K562 (cell line): ENCODE measurements around the gene TNFAIP8L1. TPM values are rescaled to one million over a fixed set of nuclear protein-coding genes. Genes with fewer than 3 reads are reported as not detected.

ENCODE experiments used
- ATAC-seq: fragments of 200-7000 bp; cut with Tn5 transposase; 3 replicates; pipeline ENCODE4 v1.9.1; 2020; ENCODE audit warnings: moderate library complexity
- BruUV-seq: library from RNA; stranded (reverse); fragments of 400-500 nt; replicated peaks from 2 replicates; lab custom pipeline; 2021; lab: Mats Ljungman, UMichigan
- CTCF ChIA-PET: fragments of 300-600 bp; formaldehyde crosslinking; extraction: SDS; loops from one replicate; lab custom pipeline; 2021; ENCODE audit warnings: low intra/inter-chr PET ratio; lab: Yijun Ruan, JAX
- POLR2A ChIA-PET: fragments of 300-600, 350-650 bp; sonication (Branson Sonifier 250); formaldehyde crosslinking; extraction: SDS; loops from one replicate; lab custom pipeline; 2021; ENCODE audit warnings: antibody characterized with exemption, inconsistent platforms; lab: Yijun Ruan, JAX
- DNase-seq, 4 experiments: peaks; one replicate each; pipeline versions ENCODE4 v3.0.0 to v3.0.0-alpha.2; 2011 to 2018; ENCODE audit warnings: low spot score in 3 of 4, mixed read lengths in 3 of 4; ENCODE audit errors: extremely low read depth in 1 of 4
- FAIRE-seq: peaks from 2 replicates; lab custom pipeline; 2011; peaks lifted over from hg19 to GRCh38; lab: Jason Lieb, UNC
- H2AFZ ChIP-seq: 2 replicates; pipeline ENCODE4 v1.6.0; 2011; ENCODE audit warnings: low read depth, low read length, control low read depth, inconsistent platforms
- H3K27ac ChIP-seq: fragments of 200-600 bp; 3 replicates; pipeline ENCODE4 v1.8.0; 2011; ENCODE audit warnings: low read depth, mild to moderate bottlenecking, control low read depth, inconsistent platforms, low read length, moderate library complexity, mixed read lengths; ENCODE audit errors: extremely low read depth
- H3K27me3 ChIP-seq, 2 experiments: fragments of 300-600 bp in 1 of 2; 2 replicates in 1 of 2; 3 replicates in 1 of 2; pipeline versions ENCODE4 v1.6.0 to v1.8.0; 2011; ENCODE audit warnings: inconsistent platforms in 2 of 2, low read length in 2 of 2, mild to moderate bottlenecking in 1 of 2, mixed read lengths in 1 of 2, moderate library complexity in 1 of 2; ENCODE audit not compliant: control insufficient read depth in 2 of 2, insufficient read depth in 2 of 2
- H3K36me3 ChIP-seq: fragments of 300-600 bp; 3 replicates; pipeline ENCODE4 v1.8.0; 2011; ENCODE audit warnings: mild to moderate bottlenecking, low read length, inconsistent platforms; ENCODE audit not compliant: control insufficient read depth, insufficient read depth
- H3K4me1 ChIP-seq, 2 experiments: fragments of 200-600 bp in 1 of 2; replicated peaks in 1 of 2; 2 replicates in 1 of 2; 3 replicates in 1 of 2; pipeline versions ENCODE4 v1.5.1 to v1.8.0; 2011; ENCODE audit warnings: inconsistent platforms in 2 of 2, low read length in 2 of 2, mild to moderate bottlenecking in 1 of 2, mixed read lengths in 1 of 2, moderate library complexity in 1 of 2; ENCODE audit not compliant: control insufficient read depth in 2 of 2, insufficient read depth in 2 of 2
- H3K4me2 ChIP-seq: 2 replicates; pipeline ENCODE4 v1.6.1; 2011; ENCODE audit warnings: low read length, control low read depth, inconsistent platforms, mixed read lengths; ENCODE audit not compliant: insufficient read depth
- H3K4me3 ChIP-seq: fragments of 200-600 bp; sonication (generic), shearing (Covaris generic); 2 replicates; pipeline ENCODE4 v1.5.1; 2016; ENCODE audit warnings: control low read depth, inconsistent platforms
- H3K79me2 ChIP-seq: fragments of 200-600 bp; 3 replicates; pipeline ENCODE4 v1.8.0; 2011; ENCODE audit warnings: low read length, inconsistent platforms; ENCODE audit not compliant: control insufficient read depth, insufficient read depth
- H3K9ac ChIP-seq, 2 experiments: 2 replicates each; pipeline versions ENCODE4 v1.6.0 to v1.6.1; 2011; ENCODE audit warnings: low read depth in 2 of 2, low read length in 2 of 2, control low read depth in 1 of 2, inconsistent platforms in 1 of 2, mild to moderate bottlenecking in 1 of 2, mixed read lengths in 1 of 2; ENCODE audit not compliant: insufficient read depth in 1 of 2
- H3K9me1 ChIP-seq: one replicate; pipeline ENCODE4 v1.6.0; 2011; ENCODE audit warnings: inconsistent platforms, mild to moderate bottlenecking, low read length, moderate library complexity; ENCODE audit not compliant: control insufficient read depth, insufficient read depth
- H3K9me3 ChIP-seq: replicated peaks from 2 replicates; pipeline ENCODE4 v1.5.1; 2011; ENCODE audit warnings: low read depth, low read length, inconsistent platforms; ENCODE audit not compliant: control insufficient read depth, insufficient read depth
- H4K20me1 ChIP-seq: replicated peaks from 2 replicates; pipeline ENCODE4 v1.6.1; 2011; ENCODE audit warnings: low read length, inconsistent platforms, mixed read lengths; ENCODE audit not compliant: control insufficient read depth, insufficient read depth
- RBFOX2 ChIP-seq: fragments of 200-400 bp; formaldehyde crosslinking; IDR thresholded peaks from 2 replicates; pipeline ENCODE4 v1.6.1; 2017; ENCODE audit warnings: low read depth, mild to moderate bottlenecking, low read length, moderate library complexity
- WGBS: fragments of 100-300 bp; shearing (Covaris generic); methylation state at CpG from one replicate; pipeline ENCODE4 v1.1.6; 2016; ENCODE audit warnings: low coverage, mixed read lengths; ENCODE audit not compliant: insufficient coverage; ENCODE audit errors: missing lambda C conversion rate; 5-methylcytosine and 5-hydroxymethylcytosine counted together
- in situ Hi-C: fragments of 300-500 bp; cut with MboI; formaldehyde crosslinking; loops from 4 replicates; pipeline ENCODE4 v1.15.0; 2018; ENCODE audit warnings: inconsistent platforms, mixed read lengths
- intact Hi-C: fragments of 100-400 bp; cut with micrococcal nuclease; formaldehyde crosslinking; loops from 2 replicates; pipeline ENCODE4 v1.14.2; 2022
- polyA plus RNA-seq, 8 experiments: library from polyadenylated mRNA; depleted of rRNA in 4 of 8; stranded (reverse) in 5 of 8; unstranded in 3 of 8; fragments of >200 nt; fragmentation: Nextera tagmentation in 2 of 8; fragmentation: Illumina TruSeq in 1 of 8; extraction: Ambion mirVana in 2 of 8; extraction: Trizol in 1 of 8; gene quantifications; 2 replicates each; pipeline versions ENCODE4 v1.2.1 to v1.2.3, GENCODE V29; 2011 to 2014; ENCODE audit warnings: inconsistent platforms in 1 of 8, missing spikeins in 1 of 8
- total RNA-seq, 7 experiments: library from RNA; depleted of rRNA in 6 of 7; stranded (reverse); fragments of >200 nt in 6 of 7; fragmentation: Illumina TruSeq in 2 of 7; extraction: Trizol in 2 of 7; gene quantifications; 2 replicates each; pipeline versions ENCODE4 v1.2.1 to v1.2.3, GENCODE V29; 2011 to 2021; ENCODE audit warnings: low replicate concordance in 1 of 7
- TF ChIP-seq, protein P1 (sequence below): sonication (generic); formaldehyde crosslinking; IDR thresholded peaks from 2 replicates; pipeline ENCODE4 v1.8.0; 2022; ENCODE audit warnings: mild to moderate bottlenecking, low read depth, missing genetic modification reagents

Gene TNFAIP8L1
- total and polyA plus RNA-seq, 9 of the 15 experiments (the other 6 are each of a cell fraction or from before 2014, with no cell fraction given): 0.69 to 9.3 (median 4.9) TPM

DNA sequence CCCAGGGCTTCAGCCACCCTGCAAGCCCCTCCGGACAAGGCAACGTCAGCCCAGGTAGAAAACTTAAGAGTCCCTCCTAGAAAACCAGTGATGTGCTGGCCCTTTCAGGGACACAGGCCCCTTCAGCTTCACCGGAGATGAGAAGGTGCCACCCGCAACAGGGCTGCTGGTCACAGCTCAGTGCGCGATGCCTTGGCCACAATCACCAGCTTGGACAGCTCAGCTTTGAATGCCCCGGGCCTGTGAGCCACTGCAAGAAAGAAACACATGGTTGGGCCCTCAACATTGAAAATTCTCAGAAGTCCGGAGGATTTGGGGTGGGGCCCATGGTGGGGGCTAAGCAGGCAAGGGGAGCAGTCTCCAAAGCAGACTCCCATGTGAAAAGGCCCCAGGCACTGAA lies 18.5 kb downstream of the TNFAIP8L1 start:
- no peak overlapping the region for H3K9ac ChIP-seq
- intact Hi-C loops (no loop called here), in situ Hi-C loops (no loop called here)
- H3K9me1 ChIP-seq: peaks cover 5% of the 10 kb centered on the region
- H3K4me2 ChIP-seq: no peak overlapping the region
- no peak overlapping the region for H3K27ac ChIP-seq
- H3K79me2 ChIP-seq: no peaks in the 10 kb centered on the region
- H2AFZ ChIP-seq: no peak overlapping the region
- ChIA-PET POLR2A (interaction anchor here (0.7 to 1.0 kb wide), 4 partner anchors 9 to 78 kb away, joined by 3 to 7 read pairs (median 3); no protein-coding TSS in a partner anchor), CTCF (no interaction called here)
- TF ChIP-seq, protein P1, sequence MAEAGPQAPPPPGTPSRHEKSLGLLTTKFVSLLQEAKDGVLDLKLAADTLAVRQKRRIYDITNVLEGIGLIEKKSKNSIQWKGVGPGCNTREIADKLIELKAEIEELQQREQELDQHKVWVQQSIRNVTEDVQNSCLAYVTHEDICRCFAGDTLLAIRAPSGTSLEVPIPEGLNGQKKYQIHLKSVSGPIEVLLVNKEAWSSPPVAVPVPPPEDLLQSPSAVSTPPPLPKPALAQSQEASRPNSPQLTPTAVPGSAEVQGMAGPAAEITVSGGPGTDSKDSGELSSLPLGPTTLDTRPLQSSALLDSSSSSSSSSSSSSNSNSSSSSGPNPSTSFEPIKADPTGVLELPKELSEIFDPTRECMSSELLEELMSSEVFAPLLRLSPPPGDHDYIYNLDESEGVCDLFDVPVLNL (CRISPR knock-in tag): no peak
- peak; percentile 18; the same call in 1 of the 2 replicates for TF ChIP-seq RBFOX2
- H3K27me3 ChIP-seq: no peaks in the 10 kb centered on the region
- H3K36me3 ChIP-seq: peaks cover 75% of the 10 kb centered on the region
- H3K4me1 ChIP-seq: peaks cover 11 to 17% of the 10 kb centered on the region in 2 experiments; a peak in 3 of 5 replicates
- no TSS peak for BruUV-seq
- ATAC-seq (no peak), DNase-seq (no peak), FAIRE-seq (no peak)
- no peaks in the 10 kb centered on the region for H3K9me3 ChIP-seq
- WGBS: 86% methylated on average over 8 of the region's 8 CpGs
- peaks cover 3% of the 10 kb centered on the region; the same call in 1 of the 2 replicates for H4K20me1 ChIP-seq
- H3K4me3 ChIP-seq: no peak overlapping the region
